ENCODE measurements around the gene TCF7. TPM values are rescaled to one million over a fixed set of nuclear protein-coding genes. Genes with fewer than 3 reads are reported as not detected.
A peak's percentile ranks its signal among the peaks of the same experiment; 100 is the strongest.

Gene TCF7
- total RNA-seq, 1 experiment from 2014 or later: 18.2 TPM

- no peak overlapping the region for H3K27ac ChIP-seq (ENCODE audit: insufficient read length, low read depth, low read length)
- H4K20me1 ChIP-seq (ENCODE audit: control insufficient read depth, insufficient read depth, insufficient read length): peaks cover 3% of the 10 kb centered on the region
- H3K4me1 Mint-ChIP-seq: peaks cover 14 to 17% of the 10 kb centered on the region in 2 experiments
Measured at GRCh38 chr5:134174841-134175839, 60.7 kb downstream of the TCF7 start.

More at GRCh38 chr5:134174841-134175839, 60.7 kb downstream of the TCF7 start:
- peaks cover 3% of the 10 kb centered on the region for H3K4me1 ChIP-seq (ENCODE audit: insufficient read depth, low read length)
- peaks cover 11% of the 10 kb centered on the region for H3K23me2 ChIP-seq (ENCODE audit: insufficient read length, low read depth, low read length, poor library complexity, severe bottlenecking)
- peaks cover 23 to 38% (median 36%) of the 10 kb centered on the region in 3 experiments; a peak in 6 of 7 replicates for H3K36me3 Mint-ChIP-seq (ENCODE audit: insufficient read depth in 1 of 3, low read depth in 3 of 3)
- no peaks in the 10 kb centered on the region for H3K9me3 ChIP-seq (ENCODE audit: control insufficient read depth, low read depth, low read length)
- H2BK120ac ChIP-seq (ENCODE audit: low read depth, low read length, poor library complexity, severe bottlenecking): no peak overlapping the region
- no peak overlapping the region for H3K23ac ChIP-seq (ENCODE audit: insufficient read length, low read depth, low read length)
- H3K4me2 ChIP-seq (ENCODE audit: insufficient read depth, insufficient read length, low read length): peak overlapping the region; percentile 86
- no peak for DNase-seq
- H3K27me3 Mint-ChIP-seq (ENCODE audit: low read depth): no peaks in the 10 kb centered on the region
- no peaks in the 10 kb centered on the region for H3K9me3 Mint-ChIP-seq
- H2BK12ac ChIP-seq (ENCODE audit: insufficient read length, low read depth, low read length): no peak overlapping the region
- peak overlapping the region; percentile 97 to 99 for H3K4me3 Mint-ChIP-seq
- no peak for TF ChIP-seq CTCF (conservative IDR thresholded peaks at IDR 0.05)
- H2BK15ac ChIP-seq (ENCODE audit: low read depth, low read length): no peak overlapping the region
- H3K18ac ChIP-seq (ENCODE audit: insufficient read length, low read depth, low read length): no peak overlapping the region
- peak overlapping the region; percentile 93 for H3K9ac ChIP-seq (ENCODE audit: extremely low read depth, insufficient read length, low read length)
- no peak overlapping the region for H4K5ac ChIP-seq (ENCODE audit: insufficient read length, low read depth, low read length)
- H3K79me2 ChIP-seq (ENCODE audit: insufficient read depth, low read length): peaks cover 18% of the 10 kb centered on the region
- WGBS (ENCODE audit: extremely low coverage, insufficient read length, low lambda C conversion rate): no CpG with 5 or more reads among the region's 10 CpGs
- H3T11ph ChIP-seq (ENCODE audit: low read length): no peak overlapping the region
- H3K14ac ChIP-seq (ENCODE audit: insufficient read depth, low read length): no peak overlapping the region
- peaks cover 13% of the 10 kb centered on the region for H3K79me1 ChIP-seq (ENCODE audit: insufficient read depth, low read depth, low read length, poor library complexity, severe bottlenecking)
- no peak overlapping the region for H4K8ac ChIP-seq (replicated peaks; ENCODE audit: insufficient read length, low read depth, low read length)
- H3K56ac ChIP-seq (ENCODE audit: insufficient read length, low read depth, low read length): no peak overlapping the region
- H4K91ac ChIP-seq (ENCODE audit: insufficient read length, low read depth, low read length): no peak overlapping the region
- H3K27ac Mint-ChIP-seq: no peak overlapping the region
- H3K4ac ChIP-seq (ENCODE audit: low read depth, low read length): no peak overlapping the region
- no peaks in the 10 kb centered on the region for H3K27me3 ChIP-seq (ENCODE audit: insufficient read depth, low read length)
- no peak overlapping the region for H2BK5ac ChIP-seq (ENCODE audit: insufficient read length, low read length)
- no peak overlapping the region for H2AK5ac ChIP-seq (ENCODE audit: insufficient read length, low read length)
- H2BK20ac ChIP-seq (ENCODE audit: low read depth, low read length, poor library complexity, severe bottlenecking): no peak overlapping the region
- no peak overlapping the region for H2AFZ ChIP-seq (ENCODE audit: low read length)

All from H9 (cell line).